HAP-1 (cell line): ENCODE measurements around the gene LITAFD.
"Not testable (repeated sequence)": the region's sequence is repeated elsewhere in the genome, so short reads cannot be mapped to it uniquely, and the experiment has no call there.

Experiments used
- DNase-seq, 2 experiments: peaks; one replicate each; pipeline ENCODE4 v3.0.0-alpha.2; 2016 to 2020; ENCODE audit warnings: low spot score in 2 of 2
- H3K27me3 ChIP-seq: fragments of 250-450 bp; sonication (Bioruptor Pico); 2 replicates; pipeline ENCODE4 v1.5.1; 2020; ENCODE audit warnings: low read depth, mild to moderate bottlenecking, moderate library complexity
- H3K36me3 ChIP-seq: fragments of 250-450 bp; sonication (Bioruptor Pico); replicated peaks from 2 replicates; pipeline ENCODE4 v1.5.1; 2020; ENCODE audit warnings: mild to moderate bottlenecking
- H3K4me1 ChIP-seq: fragments of 250-450 bp; sonication (Bioruptor Pico); 2 replicates; pipeline ENCODE4 v1.5.1; 2020; ENCODE audit warnings: mild to moderate bottlenecking
- H3K4me3 ChIP-seq: fragments of 250-450 bp; sonication (Bioruptor Pico); 2 replicates; pipeline ENCODE4 v1.5.1; 2020; ENCODE audit warnings: mild to moderate bottlenecking, moderate library complexity
- H3K9me3 ChIP-seq: fragments of 250-450 bp; sonication (Bioruptor Pico); 2 replicates; pipeline ENCODE4 v1.5.1; 2020; ENCODE audit warnings: mild to moderate bottlenecking, moderate library complexity
- in situ Hi-C: fragments of 300-500 bp; cut with MboI; formaldehyde crosslinking; loops from 3 replicates; pipeline ENCODE4 v1.14.3; 2020; ENCODE audit warnings: low sequenced_read_pairs, inconsistent platforms, mixed read lengths

Gene LITAFD

DNA sequence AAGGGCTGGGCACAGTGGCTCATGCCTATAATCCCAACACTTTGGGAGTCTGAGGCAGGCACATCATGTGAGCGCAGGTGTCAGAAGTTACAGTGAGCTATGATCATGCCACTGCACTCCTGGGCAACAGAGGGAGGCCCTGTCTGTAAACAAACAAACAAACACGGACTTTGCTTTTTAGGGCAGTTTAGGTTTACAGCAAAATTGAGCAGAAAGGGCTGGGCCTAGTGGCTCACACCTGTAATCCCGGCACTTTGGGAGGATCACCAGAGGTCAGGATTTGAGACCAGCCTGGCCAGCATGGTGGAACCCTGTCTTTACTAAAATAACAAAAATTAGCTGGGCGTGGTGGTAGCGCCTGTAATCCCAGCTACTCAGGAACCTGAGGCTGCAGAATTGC is 10.1 kb upstream of the LITAFD start:
- Histone ChIP-seq H3K27me3 (no peaks in the 10 kb centered on the region), H3K4me3 (no peak overlapping the region), H3K4me1 (peaks cover 7% of the 10 kb centered on the region), H3K36me3 (no peaks in the 10 kb centered on the region), H3K9me3 (no peaks in the 10 kb centered on the region)
- no peak for DNase-seq
- in situ Hi-C loops: no loop called here

DNA sequence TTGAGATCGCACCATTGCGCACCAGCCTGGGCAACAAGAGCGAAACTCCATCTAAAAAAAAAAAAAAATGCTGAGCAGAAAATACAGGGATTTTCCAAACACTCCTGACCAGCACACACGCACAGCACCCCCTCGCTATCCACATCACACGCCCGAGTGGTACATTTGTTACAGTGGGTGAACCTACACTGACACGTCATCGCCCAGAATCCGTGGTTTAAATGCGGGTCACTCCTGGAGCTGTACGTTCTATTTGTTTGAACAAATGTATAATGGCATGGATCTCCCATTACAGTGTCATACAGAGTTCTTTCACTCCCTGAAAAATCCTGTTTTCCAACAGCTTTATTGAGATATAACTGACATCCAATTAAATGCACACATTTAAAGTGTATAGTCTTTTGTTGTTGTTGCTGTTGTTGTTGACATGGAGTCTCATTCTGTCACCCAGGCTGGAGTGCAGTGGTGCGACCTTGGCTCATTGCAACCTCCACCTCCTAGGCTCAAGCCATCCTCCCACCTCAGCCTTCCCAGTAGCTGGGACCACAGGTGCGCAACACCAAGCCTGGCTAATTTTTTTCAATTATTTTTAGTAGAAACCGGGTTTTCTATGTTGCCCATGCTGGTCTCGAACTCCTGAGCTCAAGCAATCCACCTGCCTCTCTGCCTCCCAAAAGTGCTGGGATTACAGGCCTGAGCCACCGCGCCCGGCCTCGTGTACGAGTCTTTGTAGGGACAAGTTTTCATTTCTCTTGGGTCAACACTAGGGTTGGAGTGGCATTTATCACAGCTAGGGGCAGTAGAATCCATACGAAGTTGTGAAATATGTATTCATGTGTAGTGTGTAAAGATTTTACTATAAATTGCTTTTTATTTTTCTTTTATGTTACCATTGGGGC is 8.9 kb upstream of the LITAFD start:
- Histone ChIP-seq H3K36me3 (no peaks in the 10 kb centered on the region), H3K27me3 (no peaks in the 10 kb centered on the region), H3K9me3 (no peaks in the 10 kb centered on the region), H3K4me1 (peaks cover 7% of the 10 kb centered on the region), H3K4me3 (no peak overlapping the region)
- in situ Hi-C loops: no loop called here
- DNase-seq: no peak

DNA sequence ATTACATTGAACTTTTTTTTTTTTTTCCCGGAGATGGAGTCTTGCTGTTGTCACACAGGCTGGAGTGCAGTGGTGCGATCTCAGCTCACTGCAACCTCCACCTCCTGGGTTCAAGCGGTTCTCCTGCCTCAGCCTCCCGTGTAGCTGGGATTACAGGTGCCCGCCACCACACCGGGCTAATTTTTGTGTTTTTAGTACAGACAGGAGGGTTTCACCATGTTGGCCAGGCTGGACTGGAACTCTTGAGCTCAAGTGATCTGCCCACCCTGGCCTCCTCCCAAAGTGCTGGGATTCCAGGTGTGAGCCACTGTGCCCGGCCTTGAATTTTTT is 8.3 kb upstream of the LITAFD start:
- H3K9me3 ChIP-seq, DNase-seq, H3K4me3 ChIP-seq, H3K4me1 ChIP-seq, H3K36me3 ChIP-seq, in situ Hi-C loops, H3K27me3 ChIP-seq: not testable (repeated sequence)

DNA sequence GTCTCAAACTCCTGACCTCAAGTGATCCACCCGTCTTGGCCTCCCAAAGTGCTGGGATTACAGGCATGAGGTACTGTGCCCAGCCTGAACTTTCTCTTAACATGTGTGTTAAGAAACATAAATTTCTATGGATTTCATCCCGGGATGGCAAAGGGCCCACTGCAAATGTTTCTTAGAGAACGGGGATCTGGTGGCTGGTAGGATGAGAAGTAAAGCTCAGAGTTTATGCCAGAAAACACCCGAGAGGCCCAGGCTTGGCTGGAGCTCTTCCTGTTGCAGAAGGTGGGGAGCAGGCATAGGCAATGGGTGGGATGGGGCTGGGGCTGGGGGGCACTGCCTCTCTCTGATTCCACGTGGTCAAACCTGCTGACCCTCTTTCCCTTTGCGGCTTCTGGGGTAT is 7.8 kb upstream of the LITAFD start:
- H3K4me3 ChIP-seq: no peak overlapping the region
- no peaks in the 10 kb centered on the region for H3K36me3 ChIP-seq
- peaks cover 5% of the 10 kb centered on the region for H3K4me1 ChIP-seq
- no peaks in the 10 kb centered on the region for H3K9me3 ChIP-seq
- no peak for DNase-seq
- no peaks in the 10 kb centered on the region for H3K27me3 ChIP-seq
- in situ Hi-C loops: no loop called here

GRCh38 chr16:8875317-8875716 is 6.8 kb upstream of the LITAFD start:
- not testable (repeated sequence) for H3K9me3 ChIP-seq, H3K27me3 ChIP-seq, H3K4me1 ChIP-seq, H3K36me3 ChIP-seq, DNase-seq, H3K4me3 ChIP-seq
- in situ Hi-C loops: loop anchor here (5.0 kb wide), 1 partner anchor 218 kb away; no protein-coding TSS in a partner anchor

- H3K4me3 ChIP-seq: no peak overlapping the region
- H3K4me1 ChIP-seq: no peaks in the 10 kb centered on the region
- no peak for DNase-seq
- H3K36me3 ChIP-seq: no peaks in the 10 kb centered on the region
- no peaks in the 10 kb centered on the region for H3K9me3 ChIP-seq
- in situ Hi-C loops: loop anchor here (5.0 kb wide), 1 partner anchor 221 kb away; no protein-coding TSS in a partner anchor
- H3K27me3 ChIP-seq: no peaks in the 10 kb centered on the region
Measured at GRCh38 chr16:8877894-8878522, 4.1 kb upstream of the LITAFD start.

DNA sequence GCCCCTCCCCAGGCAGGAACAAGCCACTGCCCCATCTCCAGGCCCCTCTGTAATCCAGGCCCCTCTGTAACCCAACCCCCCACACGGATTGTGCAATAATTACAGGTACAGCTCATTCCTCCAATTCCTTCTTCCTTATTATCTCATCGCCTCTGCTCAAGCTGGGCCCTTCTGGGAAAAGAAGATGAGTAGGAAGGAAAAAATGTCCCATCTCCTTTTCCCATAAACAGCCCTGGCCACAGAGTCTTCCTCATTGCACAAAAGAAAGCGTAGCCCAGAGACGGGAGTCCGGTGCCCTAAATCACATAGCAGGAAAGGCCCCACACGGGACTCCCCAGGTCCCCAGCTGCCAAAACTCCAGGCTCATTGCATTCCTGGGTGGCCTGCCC is 3.6 kb upstream of the LITAFD start:
- Histone ChIP-seq H3K9me3 (no peaks in the 10 kb centered on the region), H3K27me3 (no peaks in the 10 kb centered on the region), H3K36me3 (no peaks in the 10 kb centered on the region), H3K4me3 (no peak overlapping the region), H3K4me1 (no peaks in the 10 kb centered on the region)
- no peak for DNase-seq
- in situ Hi-C loops: loop anchor here (5.0 kb wide), 1 partner anchor 221 kb away; no protein-coding TSS in a partner anchor

- no peak overlapping the region for H3K4me3 ChIP-seq
- in situ Hi-C loops: loop anchor here (5.0 kb wide), 1 partner anchor 314 kb away; no protein-coding TSS in a partner anchor
- H3K9me3 ChIP-seq: no peaks in the 10 kb centered on the region
- DNase-seq: no peak
- no peaks in the 10 kb centered on the region for H3K36me3 ChIP-seq
- no peaks in the 10 kb centered on the region for H3K27me3 ChIP-seq
- H3K4me1 ChIP-seq: no peaks in the 10 kb centered on the region
Measured at GRCh38 chr16:8880839-8881510, 1.2 kb upstream of the LITAFD start.

GRCh38 chr16:8882725-8883377 is 700 bp downstream of the LITAFD start:
- Histone ChIP-seq H3K4me3 (no peak overlapping the region), H3K9me3 (no peaks in the 10 kb centered on the region), H3K27me3 (no peaks in the 10 kb centered on the region), H3K4me1 (no peaks in the 10 kb centered on the region), H3K36me3 (no peaks in the 10 kb centered on the region; the same call in 1 of the 2 replicates)
- no peak for DNase-seq
- in situ Hi-C loops: loop anchor here (5.0 kb wide), 1 partner anchor 316 kb away; no protein-coding TSS in a partner anchor

GRCh38 chr16:8885674-8886592 is 3.8 kb downstream of the LITAFD start:
- no peak overlapping the region for H3K4me3 ChIP-seq
- no peak for DNase-seq
- in situ Hi-C loops: no loop called here

DNA sequence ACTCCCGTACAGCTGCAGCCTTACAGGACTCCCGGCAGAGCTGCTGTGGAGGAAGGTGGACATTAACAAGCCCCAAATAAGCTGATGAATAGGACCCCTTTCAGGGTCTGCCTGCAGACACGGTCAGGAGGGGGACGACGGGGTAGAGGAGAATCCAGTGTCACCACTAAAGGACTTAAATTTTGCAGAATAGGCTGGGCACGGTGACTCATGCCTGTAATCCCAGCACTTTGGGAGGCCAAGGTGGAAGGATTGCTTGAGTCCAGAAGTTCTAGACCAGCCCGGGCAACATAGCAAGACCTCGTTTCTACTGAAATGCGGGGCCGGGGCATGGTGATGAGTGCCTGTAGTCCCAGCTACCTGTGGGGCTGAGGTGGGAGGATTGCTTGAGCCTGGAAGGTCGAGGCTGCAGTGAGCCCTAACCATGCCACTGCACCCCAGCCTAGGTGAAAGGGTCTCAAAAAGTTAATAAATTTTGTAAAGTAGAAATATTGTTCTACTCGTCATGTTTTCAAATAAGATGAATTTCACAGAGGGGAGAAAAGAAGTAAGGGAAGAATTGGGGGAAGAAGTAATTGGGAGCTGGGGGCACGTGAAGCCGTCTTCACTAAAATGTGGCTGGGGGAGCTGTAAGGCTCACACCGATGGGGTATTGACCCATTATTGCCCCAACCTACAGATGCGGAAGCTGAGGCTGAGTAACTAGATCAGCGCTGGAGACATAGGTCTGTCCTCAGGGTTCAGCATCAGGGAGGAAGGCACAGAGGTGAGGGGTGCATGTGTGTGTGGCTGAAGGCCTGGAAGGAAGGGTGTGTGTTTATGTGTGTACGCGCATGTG is 4.7 kb downstream of the LITAFD start:
- Histone ChIP-seq H3K27me3 (no peaks in the 10 kb centered on the region), H3K9me3 (no peaks in the 10 kb centered on the region), H3K4me1 (no peaks in the 10 kb centered on the region), H3K4me3 (no peak overlapping the region), H3K36me3 (peaks cover 24% of the 10 kb centered on the region)
- in situ Hi-C loops: no loop called here
- DNase-seq: no peak

More at GRCh38 chr16:8885674-8886592, 3.8 kb downstream of the LITAFD start:
- no peaks in the 10 kb centered on the region for H3K4me1 ChIP-seq
- peaks cover 15% of the 10 kb centered on the region for H3K36me3 ChIP-seq
- H3K9me3 ChIP-seq: no peaks in the 10 kb centered on the region
- no peaks in the 10 kb centered on the region for H3K27me3 ChIP-seq

DNA sequence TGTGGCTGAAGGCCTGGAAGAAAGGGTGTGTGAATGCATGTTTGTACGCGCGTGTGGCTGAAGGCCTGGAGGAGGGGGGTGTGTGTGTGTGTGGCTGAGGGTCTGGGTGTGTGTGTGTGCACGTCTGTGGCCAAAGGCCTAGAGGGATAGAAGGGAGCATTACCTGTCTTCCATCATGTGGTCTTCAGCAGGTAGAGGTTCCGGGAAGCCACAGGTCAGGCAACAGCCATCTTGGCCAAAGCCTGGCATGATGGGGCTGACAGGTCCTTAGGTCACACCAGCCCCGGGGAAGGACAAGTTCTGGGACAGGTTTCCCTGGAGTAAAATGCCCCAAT is 5.2 kb downstream of the LITAFD start:
- DNase-seq: no peak
- Histone ChIP-seq H3K9me3 (no peaks in the 10 kb centered on the region), H3K36me3 (peaks cover 30% of the 10 kb centered on the region), H3K4me1 (no peaks in the 10 kb centered on the region), H3K4me3 (no peak overlapping the region), H3K27me3 (no peaks in the 10 kb centered on the region)
- in situ Hi-C loops: no loop called here
